Measurements from ENCODE around the gene SH3BP2.

The SH3BP2 gene

GRCh38 chr4:2792396-2792710 is 532 bp upstream of the SH3BP2 start:
- H3K36me3 Mint-ChIP-seq (ENCODE audit: low read depth) = no peaks in the 10 kb centered on the region

DNA sequence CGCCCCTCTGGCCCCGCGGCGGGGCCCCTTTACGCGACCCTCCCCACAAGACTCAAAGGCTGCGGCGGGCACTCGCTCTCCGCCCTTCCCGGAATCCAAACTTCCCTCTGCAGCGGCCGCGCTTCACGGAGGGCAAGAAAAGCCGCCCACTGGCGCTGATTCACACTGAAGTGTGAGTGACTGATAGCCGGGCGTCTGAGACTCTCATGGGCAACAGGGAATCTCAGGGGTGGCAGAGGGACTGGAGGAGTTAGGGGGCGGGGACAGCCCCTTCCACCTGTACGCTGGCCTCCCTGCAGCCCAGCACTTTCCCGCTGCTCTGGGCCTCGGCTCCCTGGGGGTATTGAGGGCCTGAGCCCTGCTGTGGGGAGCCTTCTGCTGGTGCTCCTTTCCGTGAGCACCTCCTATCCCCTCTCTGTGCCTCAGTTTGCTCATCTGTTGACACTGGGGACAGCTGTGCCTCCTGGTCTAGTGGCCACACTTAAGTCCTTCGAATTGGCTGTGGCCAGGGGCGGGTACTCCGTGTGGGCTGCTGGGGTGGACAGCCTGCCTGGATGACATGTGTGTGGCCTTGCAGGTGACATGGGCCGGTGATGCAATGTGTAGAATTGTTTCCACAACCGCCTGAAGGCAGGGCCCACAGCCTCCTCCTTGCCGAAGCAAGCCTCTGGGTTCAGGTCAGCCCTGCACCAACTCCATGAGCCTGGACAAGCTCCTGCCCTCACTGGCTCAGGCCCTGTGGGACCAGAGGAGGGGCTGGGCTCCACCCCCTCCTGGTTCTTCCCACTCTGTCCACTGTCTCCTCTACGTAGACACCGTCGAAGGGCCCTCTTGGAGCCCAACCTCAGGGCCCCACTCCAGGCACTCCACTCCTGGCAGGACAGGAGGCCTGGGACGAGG is 951 bp downstream of the SH3BP2 start:
- peak; percentile 42 for DNase-seq (ENCODE audit: low spot score)
- no peaks in the 10 kb centered on the region for H3K36me3 Mint-ChIP-seq (ENCODE audit: low read depth)
- no peaks in the 10 kb centered on the region for H3K27me3 Mint-ChIP-seq (ENCODE audit: low read depth)
- H3K4me3 Mint-ChIP-seq = peak overlapping the region; percentile 79
- no peak overlapping the region for H3K27ac Mint-ChIP-seq
- H3K9me3 Mint-ChIP-seq = no peaks in the 10 kb centered on the region
- peaks cover 22% of the 10 kb centered on the region for H3K4me1 Mint-ChIP-seq (ENCODE audit: low read depth)

More at GRCh38 chr4:2792396-2792710, 532 bp upstream of the SH3BP2 start:
- Mint-ChIP-seq H3K27me3 (ENCODE audit: low read depth) (no peaks in the 10 kb centered on the region), H3K4me3 (peak overlapping the region; percentile 34), H3K27ac (no peak overlapping the region), H3K4me1 (ENCODE audit: low read depth) (peaks cover 15% of the 10 kb centered on the region), H3K9me3 (no peaks in the 10 kb centered on the region)
- DNase-seq (ENCODE audit: low spot score) = no peak

GRCh38 chr4:2794486-2795299 is 1.8 kb downstream of the SH3BP2 start:
- peaks cover 2% of the 10 kb centered on the region for H3K36me3 Mint-ChIP-seq (ENCODE audit: low read depth)
- no peaks in the 10 kb centered on the region for H3K9me3 Mint-ChIP-seq
- H3K4me1 Mint-ChIP-seq (ENCODE audit: low read depth) = peaks cover 26% of the 10 kb centered on the region
- DNase-seq (ENCODE audit: low spot score) = no peak
- H3K27me3 Mint-ChIP-seq (ENCODE audit: low read depth) = no peaks in the 10 kb centered on the region
- peak overlapping the region; percentile 79 for H3K4me3 Mint-ChIP-seq
- H3K27ac Mint-ChIP-seq = no peak overlapping the region

GRCh38 chr4:2795300-2795892 is 2.5 kb downstream of the SH3BP2 start:
- Mint-ChIP-seq H3K4me1 (ENCODE audit: low read depth) (peaks cover 28% of the 10 kb centered on the region), H3K27ac (no peak overlapping the region)

DNA sequence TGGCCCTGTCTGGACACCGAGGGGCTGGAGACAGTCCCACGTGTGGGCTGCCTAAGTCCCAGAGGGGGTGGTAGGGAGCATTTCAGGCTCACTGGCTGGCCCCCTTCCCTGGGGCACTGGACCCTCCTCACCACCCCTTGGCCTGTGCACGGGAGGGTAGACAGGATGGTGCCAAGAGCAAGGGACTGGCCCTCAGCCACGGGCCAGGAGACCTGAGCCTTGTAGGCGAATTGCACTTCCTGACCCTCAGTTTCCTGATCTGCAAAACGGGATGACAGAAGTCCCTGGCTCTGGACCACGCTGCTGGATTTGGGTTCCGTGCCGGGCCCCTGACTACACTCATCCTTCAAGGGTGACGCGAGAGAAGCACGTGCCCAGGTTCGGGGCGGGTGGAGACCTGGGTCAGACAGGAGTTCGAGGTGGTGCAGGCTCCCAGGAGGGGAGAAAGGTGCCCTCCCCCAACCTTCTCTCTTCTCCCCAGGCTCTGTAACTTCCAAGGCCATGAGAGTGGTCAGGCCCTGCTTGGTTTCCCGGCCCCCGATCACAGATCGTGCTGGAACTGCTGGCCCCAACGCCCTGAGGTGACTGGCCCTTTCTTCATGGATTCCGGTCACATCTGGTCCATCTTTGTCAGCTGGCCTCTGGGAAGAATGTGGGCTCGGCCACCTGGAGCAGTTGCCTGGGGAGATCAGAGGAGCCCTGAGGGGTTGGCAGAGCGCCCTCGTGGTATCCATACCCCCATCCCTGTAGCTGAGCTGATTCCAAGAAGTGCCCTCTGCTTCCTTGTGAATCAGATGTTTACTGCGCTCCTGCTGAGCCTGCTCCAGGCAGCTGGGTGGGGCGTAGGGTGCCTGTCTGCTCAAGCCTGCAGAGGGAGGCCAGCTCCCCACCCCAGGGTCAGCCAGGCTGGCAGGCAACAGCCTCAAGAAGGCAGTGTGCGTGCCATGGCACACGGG is 3.3 kb downstream of the SH3BP2 start:
- H3K4me3 Mint-ChIP-seq = no peak overlapping the region
- H3K36me3 Mint-ChIP-seq (ENCODE audit: low read depth) = peaks cover 2% of the 10 kb centered on the region
- H3K9me3 Mint-ChIP-seq = no peaks in the 10 kb centered on the region
- no peaks in the 10 kb centered on the region for H3K27me3 Mint-ChIP-seq (ENCODE audit: low read depth)
- DNase-seq (ENCODE audit: low spot score) = no peak
- H3K27ac Mint-ChIP-seq = no peak overlapping the region
- peaks cover 32% of the 10 kb centered on the region for H3K4me1 Mint-ChIP-seq (ENCODE audit: low read depth)

More at GRCh38 chr4:2795300-2795892, 2.5 kb downstream of the SH3BP2 start:
- no peak overlapping the region for H3K4me3 Mint-ChIP-seq
- no peaks in the 10 kb centered on the region for H3K27me3 Mint-ChIP-seq (ENCODE audit: low read depth)
- no peak for DNase-seq (ENCODE audit: low spot score)
- peaks cover 2% of the 10 kb centered on the region for H3K36me3 Mint-ChIP-seq (ENCODE audit: low read depth)
- H3K9me3 Mint-ChIP-seq = no peaks in the 10 kb centered on the region

DNA sequence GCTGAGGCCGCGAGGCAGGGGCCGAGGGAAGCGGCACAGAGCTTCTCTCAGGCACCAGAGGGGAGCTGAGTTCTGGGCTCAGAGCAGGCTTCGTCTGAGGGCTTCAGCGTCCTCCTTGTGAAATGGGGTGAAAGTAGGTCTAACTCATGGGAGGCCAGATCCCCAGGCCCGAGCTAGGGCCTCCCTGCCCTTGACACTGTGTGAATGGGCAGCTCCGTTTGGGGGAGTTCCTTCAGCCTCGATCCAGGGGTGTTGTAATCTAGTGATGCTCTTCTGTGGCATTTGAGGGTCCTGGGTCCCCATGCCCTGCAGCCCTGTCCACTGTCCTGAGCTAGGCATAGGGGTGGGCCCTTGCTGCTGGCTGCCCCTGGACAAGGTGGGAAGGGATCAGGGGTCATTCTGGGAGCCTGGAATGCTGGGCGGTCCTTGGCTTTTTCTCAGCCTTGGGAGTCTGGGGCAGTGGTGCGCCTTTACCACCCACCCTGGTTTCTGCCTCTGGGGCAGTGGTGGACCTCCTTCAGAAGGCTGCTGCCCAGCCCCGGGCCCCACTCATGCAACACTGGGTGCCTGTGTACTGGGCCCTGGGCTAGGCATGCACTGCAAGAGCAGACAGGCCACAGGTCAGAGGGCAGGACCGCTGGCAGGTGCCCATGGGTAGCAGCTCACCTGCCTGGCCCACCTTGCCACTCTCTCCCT is 4.1 kb downstream of the SH3BP2 start:
- H3K9me3 Mint-ChIP-seq = no peaks in the 10 kb centered on the region
- H3K27ac Mint-ChIP-seq = peak overlapping the region; percentile 92
- peaks cover 37% of the 10 kb centered on the region for H3K4me1 Mint-ChIP-seq (ENCODE audit: low read depth)
- no peak overlapping the region for H3K4me3 Mint-ChIP-seq
- DNase-seq (ENCODE audit: low spot score) = no peak
- H3K27me3 Mint-ChIP-seq (ENCODE audit: low read depth) = no peaks in the 10 kb centered on the region
- peaks cover 2% of the 10 kb centered on the region for H3K36me3 Mint-ChIP-seq (ENCODE audit: low read depth)

- peaks cover 2% of the 10 kb centered on the region for H3K36me3 Mint-ChIP-seq (ENCODE audit: low read depth)
- no peaks in the 10 kb centered on the region for H3K9me3 Mint-ChIP-seq
- H3K4me1 Mint-ChIP-seq (ENCODE audit: low read depth) = peaks cover 37% of the 10 kb centered on the region
- no peaks in the 10 kb centered on the region for H3K27me3 Mint-ChIP-seq (ENCODE audit: low read depth)
- DNase-seq (ENCODE audit: low spot score) = peak; percentile 58
- peak overlapping the region; percentile 92 for H3K27ac Mint-ChIP-seq
- peak overlapping the region; percentile 90 for H3K4me3 Mint-ChIP-seq
Observed at GRCh38 chr4:2797545-2798305, 4.8 kb downstream of the SH3BP2 start.

GRCh38 chr4:2798399-2799223 is 5.7 kb downstream of the SH3BP2 start:
- no peaks in the 10 kb centered on the region for H3K27me3 Mint-ChIP-seq (ENCODE audit: low read depth)
- peak overlapping the region; percentile 90 for H3K4me3 Mint-ChIP-seq
- peaks cover 37% of the 10 kb centered on the region for H3K4me1 Mint-ChIP-seq (ENCODE audit: low read depth)
- peaks cover 2% of the 10 kb centered on the region for H3K36me3 Mint-ChIP-seq (ENCODE audit: low read depth)
- no peaks in the 10 kb centered on the region for H3K9me3 Mint-ChIP-seq
- peak overlapping the region; percentile 92 for H3K27ac Mint-ChIP-seq
- peak; percentile 73 for DNase-seq (ENCODE audit: low spot score)

DNA sequence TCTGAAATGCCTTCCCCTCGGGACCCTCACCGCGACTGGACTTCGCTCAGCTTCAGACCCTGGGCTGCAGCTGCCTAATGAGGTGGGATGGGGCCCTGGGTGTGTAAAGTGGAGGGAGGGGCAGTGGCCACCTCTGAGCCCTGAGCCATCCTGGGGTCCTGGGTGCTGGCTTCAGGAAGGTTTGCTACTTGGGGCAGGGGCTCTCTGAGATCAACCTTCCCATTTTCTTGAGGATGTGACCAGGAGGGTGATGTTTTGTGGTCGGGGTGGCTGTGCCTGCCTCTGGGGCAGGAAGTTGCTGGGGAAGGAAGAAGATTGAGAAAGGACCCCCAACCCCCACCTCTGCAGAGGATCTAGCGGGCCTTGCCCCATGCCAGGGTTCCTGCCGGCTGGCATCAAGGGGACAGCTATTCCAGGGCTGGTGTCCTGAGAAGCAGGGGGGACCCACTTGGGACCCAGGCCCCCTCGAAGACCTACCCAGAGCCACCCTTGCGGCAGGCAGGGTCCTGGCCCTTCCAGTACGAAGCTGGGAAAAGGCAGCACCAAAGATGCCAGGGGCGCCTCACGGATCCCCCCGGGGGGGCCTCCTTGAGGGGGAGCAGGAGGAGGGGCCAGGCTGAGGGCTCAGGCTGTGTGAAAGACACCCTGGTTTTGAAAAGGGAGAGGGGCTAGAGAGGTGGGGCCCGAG is 6.5 kb downstream of the SH3BP2 start:
- H3K4me3 Mint-ChIP-seq = peak overlapping the region; percentile 90
- no peaks in the 10 kb centered on the region for H3K27me3 Mint-ChIP-seq (ENCODE audit: low read depth)
- no peak for DNase-seq (ENCODE audit: low spot score)
- no peaks in the 10 kb centered on the region for H3K9me3 Mint-ChIP-seq
- H3K27ac Mint-ChIP-seq = peak overlapping the region; percentile 85
- peaks cover 36% of the 10 kb centered on the region for H3K4me1 Mint-ChIP-seq (ENCODE audit: low read depth)
- H3K36me3 Mint-ChIP-seq (ENCODE audit: low read depth) = peaks cover 2% of the 10 kb centered on the region

DNA sequence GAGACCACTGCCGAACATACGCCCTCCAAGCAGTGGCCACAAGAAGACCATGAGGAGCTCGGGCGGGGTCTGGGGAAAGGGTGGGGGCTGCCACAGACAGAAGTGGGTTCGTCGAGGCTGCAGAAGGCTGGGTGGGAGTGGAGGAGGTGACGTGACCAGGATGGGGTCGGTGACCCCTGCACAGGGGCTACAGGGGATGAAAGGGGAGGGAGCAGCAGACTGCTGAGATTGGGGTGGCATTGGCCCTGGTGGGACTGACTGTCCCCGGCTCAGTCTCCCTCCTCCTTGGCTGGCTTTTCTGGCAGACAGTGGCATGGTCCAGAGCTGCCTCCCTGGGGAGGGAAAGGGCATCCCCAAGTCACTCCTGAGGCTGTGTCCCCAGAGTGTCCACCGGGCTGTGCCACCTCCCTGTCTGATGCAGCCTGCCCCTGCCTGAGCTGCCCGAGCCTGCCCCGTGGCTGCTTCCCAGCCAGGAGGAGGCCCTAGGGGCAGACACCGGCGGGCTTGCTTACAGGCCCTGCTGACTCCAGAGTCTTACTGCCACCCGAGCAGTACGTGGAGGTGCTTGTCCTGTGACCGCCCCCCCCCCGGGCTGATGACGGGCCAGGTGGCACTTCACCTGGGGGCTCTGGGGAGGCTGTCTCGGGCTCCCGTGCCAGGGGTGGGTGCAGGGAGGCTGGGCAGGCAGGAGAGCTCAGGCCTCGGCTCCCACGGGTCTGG is 7.2 kb downstream of the SH3BP2 start:
- Mint-ChIP-seq H3K4me3 (peak overlapping the region; percentile 83), H3K36me3 (ENCODE audit: low read depth) (peaks cover 2% of the 10 kb centered on the region), H3K27me3 (ENCODE audit: low read depth) (no peaks in the 10 kb centered on the region), H3K4me1 (ENCODE audit: low read depth) (peaks cover 32% of the 10 kb centered on the region), H3K27ac (peak overlapping the region; percentile 73), H3K9me3 (no peaks in the 10 kb centered on the region)
- DNase-seq (ENCODE audit: low spot score) = no peak
